ENCODE results near the gene OR2H2. TPM values are rescaled to one million over a fixed set of nuclear protein-coding genes. Genes with fewer than 3 reads are reported as not detected.

Gene OR2H2
- total RNA-seq, result not detected

DNA sequence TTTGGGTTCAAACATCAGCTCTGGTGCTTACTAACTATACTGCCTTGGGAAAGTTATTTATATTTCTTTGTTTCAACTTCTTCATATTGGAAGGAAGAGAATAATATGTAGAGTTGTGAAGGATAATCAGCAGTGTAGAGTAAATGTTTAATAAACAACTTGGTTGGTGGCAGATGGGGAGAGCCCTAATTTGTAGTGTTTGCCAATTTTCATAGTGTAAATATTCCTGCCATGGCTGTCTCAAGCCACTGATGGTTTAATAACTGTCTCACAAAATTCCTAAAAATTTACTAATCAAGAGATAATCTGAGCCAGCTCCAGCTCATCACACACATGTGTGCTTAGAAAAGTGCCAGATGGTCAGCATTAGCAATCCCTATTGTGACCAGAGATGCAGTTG lies at the start of gene OR2H2:
Gene OR2H2 (plus strand): TSS at position 301 of the 400 bp plus-strand sequence. CDS start 2,824 bp downstream, outside the sequence.
- TF ChIP-seq POLR2A (IDR thresholded peaks at IDR 0.05), result no peak
- no peak for TF ChIP-seq POLR2AphosphoS5 (IDR thresholded peaks at IDR 0.05)
- TF ChIP-seq CTCF (IDR thresholded peaks at IDR 0.05), result no peak
- intact Hi-C loops (cut with DNase I; ENCODE audit: low total_unique reads), result no loop called here
- Histone ChIP-seq H3K27ac (no peak within 1 kb of the TSS), H3K36me3 (no peaks in the 10 kb centered on the region), H3K4me1 (no peaks in the 10 kb centered on the region), H3K27me3 (no peaks in the 10 kb centered on the region), H3K4me3 (no peak within 1 kb of the TSS), H3K9me3 (no peaks in the 10 kb centered on the region)
- DNase-seq (ENCODE audit: low spot score in 2 of 2), result no peak

- H3K9me3 ChIP-seq, result no peaks in the 10 kb centered on the region
- TF ChIP-seq POLR2A (IDR thresholded peaks at IDR 0.05), result no peak
- no peak for TF ChIP-seq POLR2AphosphoS5 (IDR thresholded peaks at IDR 0.05)
- TF ChIP-seq CTCF (IDR thresholded peaks at IDR 0.05), result no peak
- H3K27me3 ChIP-seq, result no peaks in the 10 kb centered on the region
- no peak overlapping the region for H3K27ac ChIP-seq
- H3K36me3 ChIP-seq, result no peaks in the 10 kb centered on the region
- intact Hi-C loops (cut with DNase I; ENCODE audit: low total_unique reads), result no loop called here
- no peak overlapping the region for H3K4me3 ChIP-seq
- no peaks in the 10 kb centered on the region for H3K4me1 ChIP-seq
- no peak for DNase-seq (ENCODE audit: low spot score in 2 of 2)
Observed at GRCh38 chr6:29537714-29538403, 47.1 kb upstream of the OR2H2 start.

DNA sequence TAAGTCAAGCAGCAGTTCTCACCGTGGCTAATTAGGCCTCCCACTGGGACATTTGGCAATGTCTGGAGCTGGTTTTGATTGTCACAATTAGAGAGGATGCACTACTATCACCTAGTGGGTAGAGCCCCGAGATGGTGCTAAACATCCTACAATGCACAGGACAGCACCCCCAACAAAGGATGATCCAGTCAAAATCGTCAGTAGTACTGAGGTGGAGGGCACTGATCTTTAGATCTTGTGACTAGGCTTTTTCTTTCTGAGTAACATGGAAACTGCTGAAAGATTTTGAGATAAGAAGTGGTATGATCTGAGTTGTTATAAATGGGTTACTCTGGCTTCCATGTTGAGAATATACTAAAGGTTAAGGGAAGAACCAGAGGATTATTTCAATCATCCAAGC lies 37.3 kb upstream of the OR2H2 start:
- no peak for DNase-seq (ENCODE audit: low spot score in 2 of 2)
- intact Hi-C loops (cut with DNase I; ENCODE audit: low total_unique reads), result no loop called here
- Histone ChIP-seq H3K4me3 (no peak overlapping the region), H3K27ac (no peak overlapping the region), H3K36me3 (no peaks in the 10 kb centered on the region), H3K9me3 (no peaks in the 10 kb centered on the region), H3K4me1 (no peaks in the 10 kb centered on the region), H3K27me3 (peaks cover 0 to 9% of the 10 kb centered on the region in 2 donors)
- no peak for TF ChIP-seq POLR2AphosphoS5 (IDR thresholded peaks at IDR 0.05)
- no peak for TF ChIP-seq POLR2A (IDR thresholded peaks at IDR 0.05)
- no peak for TF ChIP-seq CTCF (IDR thresholded peaks at IDR 0.05)

GRCh38 chr6:29552512-29553051 lies 32.3 kb upstream of the OR2H2 start:
- H3K4me3 ChIP-seq, result peak overlapping the region in 2 of 3 donors; percentile 49 to 73
- H3K36me3 ChIP-seq, result no peaks in the 10 kb centered on the region
- DNase-seq (ENCODE audit: low spot score in 2 of 2), result no peak
- intact Hi-C loops (cut with DNase I; ENCODE audit: low total_unique reads), result no loop called here
- TF ChIP-seq CTCF (IDR thresholded peaks at IDR 0.05) (no peak), POLR2A (IDR thresholded peaks at IDR 0.05) (no peak), POLR2AphosphoS5 (IDR thresholded peaks at IDR 0.05) (no peak)
- H3K4me1 ChIP-seq, result peaks cover 0 to 6% of the 10 kb centered on the region in 2 donors
- H3K27ac ChIP-seq, result peak overlapping the region in 1 of 2 donors; percentile 54
- H3K27me3 ChIP-seq, result peaks cover 0 to 24% of the 10 kb centered on the region in 2 donors
- no peaks in the 10 kb centered on the region for H3K9me3 ChIP-seq
